HCT116 (cell line): ENCODE results near the gene OPN1MW3. TPM values are rescaled to one million over a fixed set of nuclear protein-coding genes. Genes with fewer than 3 reads are reported as not detected.

Source experiments
- ATAC-seq: fragments of 200-7000 bp; cut with Tn5 transposase; 2 replicates; pipeline ENCODE4 v1.9.1; 2020; ENCODE audit warnings: mild to moderate bottlenecking, moderate library complexity
- BruUV-seq: library from RNA; stranded (reverse); fragments of 400-500 nt; replicated peaks from 2 replicates; lab custom pipeline; 2021; lab: Mats Ljungman, UMichigan
- CTCF ChIA-PET: fragments of 300-600 bp; sonication (Branson Sonifier 250); formaldehyde crosslinking; loops from one replicate; lab custom pipeline; 2021; ENCODE audit warnings: antibody characterized with exemption; lab: Charles Lee
- POLR2A ChIA-PET: fragments of 300-600, 350-600 bp; sonication (Branson Sonifier 250); formaldehyde crosslinking; loops from one replicate; lab custom pipeline; 2021; ENCODE audit warnings: antibody characterized with exemption; lab: Charles Lee
- RAD21 ChIA-PET, 2 experiments: fragments of 300-600 bp; sonication (Branson Sonifier 250); formaldehyde crosslinking; loops; one replicate each; lab custom pipeline; 2023; ENCODE audit warnings: low total read pairs in 2 of 2; ENCODE audit not compliant: uncharacterized antibody in 2 of 2, unreplicated experiment in 2 of 2, low non-redundant PET in 1 of 2; lab: Charles Lee
- DNase-seq: peaks from one replicate; pipeline ENCODE4 v3.0.0-alpha.2; 2010; ENCODE audit warnings: low read depth, low spot score
- H2AFZ ChIP-seq: fragments of 200-600 bp; shearing (Covaris generic), sonication (generic); 2 replicates; pipeline ENCODE4 v1.6.1; 2017; ENCODE audit warnings: low read depth, mixed run types, mixed read lengths, antibody characterized with exemption, low read length; ENCODE audit not compliant: poor library complexity, severe bottlenecking
- H3K27ac ChIP-seq: 2 replicates; pipeline ENCODE4 v1.5.1; 2012; ENCODE audit warnings: low read depth, low read length
- H3K27me3 ChIP-seq: fragments of 200-600 bp; sonication (generic); 2 replicates; pipeline ENCODE4 v1.6.1; 2016; ENCODE audit warnings: mixed run types, low read length, mixed read lengths; ENCODE audit not compliant: insufficient read depth
- H3K36me3 ChIP-seq, 2 experiments: fragments of 200-500 bp in 1 of 2; fragments of 200-600 bp in 1 of 2; sonication (Bioruptor generic) in 1 of 2; sonication (generic) in 1 of 2; 2 replicates each; pipeline versions ENCODE4 v1.5.1 to v1.6.1; 2014 to 2016; ENCODE audit warnings: low read length in 2 of 2, inconsistent platforms in 1 of 2, mixed read lengths in 1 of 2, mixed run types in 1 of 2; ENCODE audit not compliant: insufficient read depth in 2 of 2, control insufficient read depth in 1 of 2
- H3K4me1 ChIP-seq, 2 experiments: fragments of 200-600 bp in 1 of 2; sonication (generic) in 1 of 2; 2 replicates each; pipeline versions ENCODE4 v1.5.1 to v1.6.1; 2012 to 2017; ENCODE audit warnings: low read length in 2 of 2, inconsistent platforms in 1 of 2, mild to moderate bottlenecking in 1 of 2, mixed read lengths in 1 of 2, mixed run types in 1 of 2, moderate library complexity in 1 of 2; ENCODE audit not compliant: insufficient read depth in 2 of 2, control insufficient read depth in 1 of 2
- H3K4me2 ChIP-seq: fragments of 200-600 bp; sonication (generic); 2 replicates; pipeline ENCODE4 v1.6.1; 2017; ENCODE audit warnings: mixed run types, low read length, mixed read lengths
- H3K4me3 ChIP-seq, 2 experiments: fragments of 200-600 bp in 1 of 2; sonication (generic) in 1 of 2; replicated peaks in 1 of 2; 2 replicates each; pipeline ENCODE4 v1.5.1; 2011 to 2016; ENCODE audit warnings: low read length in 2 of 2, control low read depth in 1 of 2, low read depth in 1 of 2, mild to moderate bottlenecking in 1 of 2, mixed read lengths in 1 of 2, mixed run types in 1 of 2
- H3K79me2 ChIP-seq: fragments of 200-600 bp; sonication (generic); 2 replicates; pipeline ENCODE4 v1.6.1; 2017; ENCODE audit warnings: mild to moderate bottlenecking, mixed run types, low read length, moderate library complexity, mixed read lengths; ENCODE audit not compliant: insufficient read depth
- H3K9ac ChIP-seq: fragments of 200-600 bp; sonication (generic); 2 replicates; pipeline ENCODE4 v1.6.1; 2016; ENCODE audit warnings: low read length, mixed read lengths
- H3K9me2 ChIP-seq: fragments of 200-600 bp; sonication (generic), shearing (Covaris generic); 2 replicates; pipeline ENCODE4 v1.6.1; 2017; ENCODE audit warnings: mixed run types, mild to moderate bottlenecking, moderate library complexity; ENCODE audit not compliant: insufficient read depth
- H3K9me3 ChIP-seq, 2 experiments: fragments of 200-500 bp in 1 of 2; fragments of 200-600 bp in 1 of 2; sonication (Bioruptor generic) in 1 of 2; sonication (generic) in 1 of 2; 2 replicates each; pipeline ENCODE4 v1.6.1; 2014 to 2017; ENCODE audit warnings: low read length in 2 of 2, mixed read lengths in 2 of 2, inconsistent platforms in 1 of 2, low read depth in 1 of 2, mild to moderate bottlenecking in 1 of 2, mixed run types in 1 of 2, moderate library complexity in 1 of 2; ENCODE audit not compliant: control insufficient read depth in 1 of 2, insufficient read depth in 1 of 2
- H4K20me1 ChIP-seq: fragments of 200-600 bp; sonication (generic), shearing (Covaris generic); 2 replicates; pipeline ENCODE4 v1.6.1; 2017; ENCODE audit warnings: mixed run types, mild to moderate bottlenecking, moderate library complexity; ENCODE audit not compliant: insufficient read depth
- CBX3 ChIP-seq: IDR thresholded peaks from 2 replicates; pipeline ENCODE4 v1.6.1; 2012; ENCODE audit warnings: low read depth
- CEBPB ChIP-seq: IDR thresholded peaks from 2 replicates; pipeline ENCODE4 v1.6.1; 2012; ENCODE audit warnings: low read depth
- EGR1 ChIP-seq: IDR thresholded peaks from 2 replicates; pipeline ENCODE4 v1.6.1; 2012; ENCODE audit warnings: low read depth
- ELF1 ChIP-seq: IDR thresholded peaks from 2 replicates; pipeline ENCODE4 v1.6.1; 2012; ENCODE audit warnings: low read depth, borderline replicate concordance
- EZH2 ChIP-seq: fragments of 200-600 bp; sonication (generic); IDR thresholded peaks from 2 replicates; pipeline ENCODE4 v1.6.1; 2017; ENCODE audit warnings: antibody characterized with exemption, mixed run types
- EZH2phosphoT487 ChIP-seq: fragments of 200-600 bp; IDR thresholded peaks from 2 replicates; pipeline ENCODE4 v1.6.1; 2018; ENCODE audit warnings: antibody characterized with exemption, borderline replicate concordance
- FOSL1 ChIP-seq: IDR thresholded peaks from 2 replicates; pipeline ENCODE4 v1.6.1; 2012; ENCODE audit warnings: low read depth
- JUND ChIP-seq: IDR thresholded peaks from 2 replicates; pipeline ENCODE4 v1.6.1; 2012
- POLR2AphosphoS5 ChIP-seq: IDR thresholded peaks from 2 replicates; pipeline ENCODE4 v1.6.1; 2011; ENCODE audit warnings: mild to moderate bottlenecking, low read depth, low read length, moderate library complexity
- RAD21 ChIP-seq: IDR thresholded peaks from 2 replicates; pipeline ENCODE4 v1.6.1; 2012; ENCODE audit warnings: low read depth, mild to moderate bottlenecking
- SIN3A ChIP-seq: IDR thresholded peaks from 2 replicates; pipeline ENCODE4 v1.6.1; 2012; ENCODE audit warnings: low read depth
- SP1 ChIP-seq: IDR thresholded peaks from 2 replicates; pipeline ENCODE4 v1.6.1; 2012; ENCODE audit warnings: low read depth
- TCF7L2 ChIP-seq: IDR thresholded peaks from 2 replicates; pipeline ENCODE4 v1.7.0; 2011; ENCODE audit warnings: borderline replicate concordance, inconsistent platforms; ENCODE audit not compliant: insufficient read depth, insufficient read length; ENCODE audit errors: extremely low read depth
- ZFX ChIP-seq: fragments of 450-650 bp; IDR thresholded peaks from 2 replicates; pipeline ENCODE4 v1.6.1; 2017
- ZNF274 ChIP-seq: fragments of 200-500 bp; sonication (Bioruptor generic); IDR thresholded peaks from 2 replicates; pipeline ENCODE4 v1.6.1; 2014; ENCODE audit warnings: mild to moderate bottlenecking, low read depth, low read length, inconsistent platforms
- intact Hi-C: fragments of 100-400 bp; cut with micrococcal nuclease; formaldehyde crosslinking; loops from 2 replicates; pipeline ENCODE4 v1.10.0; 2022
- total RNA-seq: library from RNA; stranded (reverse); gene quantifications from one replicate; pipeline ENCODE4 v1.2.1, GENCODE V29; 2021; ENCODE audit not compliant: unreplicated experiment
- TF ChIP-seq, protein P1 (sequence below), 3 experiments: fragments of 200-600 bp in 1 of 3; sonication (generic) in 1 of 3; IDR thresholded peaks in 2 of 3; conservative IDR thresholded peaks in 1 of 3; 2 replicates each; pipeline ENCODE4 v1.5.1; 2012 to 2017; ENCODE audit warnings: low read depth in 2 of 3, low read length in 2 of 3, antibody characterized with exemption in 1 of 3, borderline replicate concordance in 1 of 3, control low read depth in 1 of 3, mild to moderate bottlenecking in 1 of 3, mixed read lengths in 1 of 3, mixed run types in 1 of 3, moderate library complexity in 1 of 3; ENCODE audit not compliant: insufficient read depth in 1 of 3
- TF ChIP-seq, protein P2 (sequence below): IDR thresholded peaks from 2 replicates; pipeline ENCODE4 v1.6.1; 2012
- TF ChIP-seq, protein P3 (sequence below): IDR thresholded peaks from 2 replicates; pipeline ENCODE4 v1.6.1; 2012; ENCODE audit warnings: low read depth
- TF ChIP-seq, protein P4 (sequence below): IDR thresholded peaks from 2 replicates; pipeline ENCODE4 v1.6.1; 2012
- TF ChIP-seq, protein P5 (sequence below): IDR thresholded peaks from 2 replicates; pipeline ENCODE4 v1.6.1; 2011; ENCODE audit warnings: mild to moderate bottlenecking, low read length, moderate library complexity; ENCODE audit not compliant: insufficient replicate concordance; ENCODE audit errors: extremely low read depth

Gene OPN1MW3
- total RNA-seq, 1 experiment from 2014 or later = not detected

DNA sequence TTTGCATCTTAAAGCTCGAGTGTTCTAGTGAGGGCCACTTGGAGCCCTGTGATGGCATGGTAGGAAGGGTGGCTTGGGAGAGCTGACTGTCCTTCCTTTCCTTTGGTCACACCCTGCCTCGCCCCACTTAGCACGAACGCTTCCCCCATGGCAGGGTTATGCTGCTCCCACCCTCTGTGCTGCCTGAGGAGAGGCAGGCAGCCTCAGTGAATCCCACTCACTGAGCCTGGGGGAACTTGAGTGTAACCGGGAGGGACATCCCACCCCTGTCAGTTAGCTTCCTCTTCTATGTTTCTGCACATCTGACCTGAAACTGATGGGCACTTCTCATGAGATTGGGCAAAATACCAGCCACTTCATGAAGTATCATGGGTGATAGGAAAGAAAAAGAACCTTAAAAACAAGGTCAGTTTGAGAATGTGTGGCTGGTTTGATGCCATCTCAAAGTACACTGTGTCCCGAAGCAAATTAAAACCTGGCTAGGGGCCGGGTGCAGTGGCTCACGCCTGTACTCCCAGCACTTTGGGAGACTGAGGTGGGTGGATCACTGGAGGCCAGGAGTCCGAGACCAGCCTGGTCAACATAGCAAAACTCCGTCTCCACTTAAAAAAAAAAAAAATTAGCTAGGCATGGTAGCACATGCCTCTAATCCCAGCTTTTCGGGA lies 48.3 kb downstream of the OPN1MW3 start:
- Histone ChIP-seq H3K27me3 (no peaks in the 10 kb centered on the region), H3K9me2 (no peaks in the 10 kb centered on the region), H3K9ac (no peak overlapping the region), H3K36me3 (no peaks in the 10 kb centered on the region), H3K4me1 (0 out of 4 replicates have a peak, but pooled peaks cover 0 to 4% of the 10 kb centered on the region in 2 experiments), H3K79me2 (no peaks in the 10 kb centered on the region), H2AFZ (no peak overlapping the region), H3K9me3 (no peaks in the 10 kb centered on the region), H4K20me1 (no peaks in the 10 kb centered on the region), H3K27ac (no peak overlapping the region), H3K4me3 (no peak overlapping the region), H3K4me2 (no peak overlapping the region)
- ChIA-PET CTCF (no interaction called here), RAD21 (no interaction called here), POLR2A (no interaction called here)
- TF ChIP-seq, protein P1, sequence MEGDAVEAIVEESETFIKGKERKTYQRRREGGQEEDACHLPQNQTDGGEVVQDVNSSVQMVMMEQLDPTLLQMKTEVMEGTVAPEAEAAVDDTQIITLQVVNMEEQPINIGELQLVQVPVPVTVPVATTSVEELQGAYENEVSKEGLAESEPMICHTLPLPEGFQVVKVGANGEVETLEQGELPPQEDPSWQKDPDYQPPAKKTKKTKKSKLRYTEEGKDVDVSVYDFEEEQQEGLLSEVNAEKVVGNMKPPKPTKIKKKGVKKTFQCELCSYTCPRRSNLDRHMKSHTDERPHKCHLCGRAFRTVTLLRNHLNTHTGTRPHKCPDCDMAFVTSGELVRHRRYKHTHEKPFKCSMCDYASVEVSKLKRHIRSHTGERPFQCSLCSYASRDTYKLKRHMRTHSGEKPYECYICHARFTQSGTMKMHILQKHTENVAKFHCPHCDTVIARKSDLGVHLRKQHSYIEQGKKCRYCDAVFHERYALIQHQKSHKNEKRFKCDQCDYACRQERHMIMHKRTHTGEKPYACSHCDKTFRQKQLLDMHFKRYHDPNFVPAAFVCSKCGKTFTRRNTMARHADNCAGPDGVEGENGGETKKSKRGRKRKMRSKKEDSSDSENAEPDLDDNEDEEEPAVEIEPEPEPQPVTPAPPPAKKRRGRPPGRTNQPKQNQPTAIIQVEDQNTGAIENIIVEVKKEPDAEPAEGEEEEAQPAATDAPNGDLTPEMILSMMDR (IDR thresholded peaks at IDR 0.05 in 2 of 3, conservative IDR thresholded peaks at IDR 0.05 in 1 of 3; ENCODE audit: borderline replicate concordance in 1 of 3, insufficient read depth in 1 of 3, low read depth in 2 of 3, low read length in 2 of 3) = no peak
- TF ChIP-seq FOSL1 (no peak), ZNF274 (no peak), EGR1 (no peak), EZH2phosphoT487 (no peak), TCF7L2 (no peak), JUND (no peak), RAD21 (no peak), ZFX (no peak), SIN3A (no peak), CBX3 (no peak), ELF1 (no peak), POLR2AphosphoS5 (no peak), CEBPB (no peak), EZH2 (no peak), SP1 (no peak)
- TF ChIP-seq, protein P2, sequence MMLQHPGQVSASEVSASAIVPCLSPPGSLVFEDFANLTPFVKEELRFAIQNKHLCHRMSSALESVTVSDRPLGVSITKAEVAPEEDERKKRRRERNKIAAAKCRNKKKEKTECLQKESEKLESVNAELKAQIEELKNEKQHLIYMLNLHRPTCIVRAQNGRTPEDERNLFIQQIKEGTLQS = no peak
- TF ChIP-seq, protein P3, sequence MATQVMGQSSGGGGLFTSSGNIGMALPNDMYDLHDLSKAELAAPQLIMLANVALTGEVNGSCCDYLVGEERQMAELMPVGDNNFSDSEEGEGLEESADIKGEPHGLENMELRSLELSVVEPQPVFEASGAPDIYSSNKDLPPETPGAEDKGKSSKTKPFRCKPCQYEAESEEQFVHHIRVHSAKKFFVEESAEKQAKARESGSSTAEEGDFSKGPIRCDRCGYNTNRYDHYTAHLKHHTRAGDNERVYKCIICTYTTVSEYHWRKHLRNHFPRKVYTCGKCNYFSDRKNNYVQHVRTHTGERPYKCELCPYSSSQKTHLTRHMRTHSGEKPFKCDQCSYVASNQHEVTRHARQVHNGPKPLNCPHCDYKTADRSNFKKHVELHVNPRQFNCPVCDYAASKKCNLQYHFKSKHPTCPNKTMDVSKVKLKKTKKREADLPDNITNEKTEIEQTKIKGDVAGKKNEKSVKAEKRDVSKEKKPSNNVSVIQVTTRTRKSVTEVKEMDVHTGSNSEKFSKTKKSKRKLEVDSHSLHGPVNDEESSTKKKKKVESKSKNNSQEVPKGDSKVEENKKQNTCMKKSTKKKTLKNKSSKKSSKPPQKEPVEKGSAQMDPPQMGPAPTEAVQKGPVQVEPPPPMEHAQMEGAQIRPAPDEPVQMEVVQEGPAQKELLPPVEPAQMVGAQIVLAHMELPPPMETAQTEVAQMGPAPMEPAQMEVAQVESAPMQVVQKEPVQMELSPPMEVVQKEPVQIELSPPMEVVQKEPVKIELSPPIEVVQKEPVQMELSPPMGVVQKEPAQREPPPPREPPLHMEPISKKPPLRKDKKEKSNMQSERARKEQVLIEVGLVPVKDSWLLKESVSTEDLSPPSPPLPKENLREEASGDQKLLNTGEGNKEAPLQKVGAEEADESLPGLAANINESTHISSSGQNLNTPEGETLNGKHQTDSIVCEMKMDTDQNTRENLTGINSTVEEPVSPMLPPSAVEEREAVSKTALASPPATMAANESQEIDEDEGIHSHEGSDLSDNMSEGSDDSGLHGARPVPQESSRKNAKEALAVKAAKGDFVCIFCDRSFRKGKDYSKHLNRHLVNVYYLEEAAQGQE = no peak
- TF ChIP-seq, protein P4, sequence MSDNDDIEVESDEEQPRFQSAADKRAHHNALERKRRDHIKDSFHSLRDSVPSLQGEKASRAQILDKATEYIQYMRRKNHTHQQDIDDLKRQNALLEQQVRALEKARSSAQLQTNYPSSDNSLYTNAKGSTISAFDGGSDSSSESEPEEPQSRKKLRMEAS = no peak
- TF ChIP-seq, protein P5, sequence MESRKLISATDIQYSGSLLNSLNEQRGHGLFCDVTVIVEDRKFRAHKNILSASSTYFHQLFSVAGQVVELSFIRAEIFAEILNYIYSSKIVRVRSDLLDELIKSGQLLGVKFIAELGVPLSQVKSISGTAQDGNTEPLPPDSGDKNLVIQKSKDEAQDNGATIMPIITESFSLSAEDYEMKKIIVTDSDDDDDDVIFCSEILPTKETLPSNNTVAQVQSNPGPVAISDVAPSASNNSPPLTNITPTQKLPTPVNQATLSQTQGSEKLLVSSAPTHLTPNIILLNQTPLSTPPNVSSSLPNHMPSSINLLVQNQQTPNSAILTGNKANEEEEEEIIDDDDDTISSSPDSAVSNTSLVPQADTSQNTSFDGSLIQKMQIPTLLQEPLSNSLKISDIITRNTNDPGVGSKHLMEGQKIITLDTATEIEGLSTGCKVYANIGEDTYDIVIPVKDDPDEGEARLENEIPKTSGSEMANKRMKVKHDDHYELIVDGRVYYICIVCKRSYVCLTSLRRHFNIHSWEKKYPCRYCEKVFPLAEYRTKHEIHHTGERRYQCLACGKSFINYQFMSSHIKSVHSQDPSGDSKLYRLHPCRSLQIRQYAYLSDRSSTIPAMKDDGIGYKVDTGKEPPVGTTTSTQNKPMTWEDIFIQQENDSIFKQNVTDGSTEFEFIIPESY = no peak
- no TSS peak for BruUV-seq
- ATAC-seq = no peak
- intact Hi-C loops = no loop called here
- DNase-seq = no peak
